PFSK-1 (cell line): ENCODE results near the gene HSF5.

Experiments
- FOXP2 ChIP-seq: optimal IDR thresholded peaks from 2 replicates; pipeline ENCODE3; 2011; ENCODE audit warnings: borderline replicate concordance, control low read depth, inconsistent platforms; ENCODE audit not compliant: insufficient read depth; ENCODE audit errors: extremely low read length, extremely low read depth
- POLR2AphosphoS5 ChIP-seq: IDR thresholded peaks from 2 replicates; pipeline ENCODE4 v1.6.1; 2012; ENCODE audit warnings: low read depth, mild to moderate bottlenecking, control low read depth, low read length, moderate library complexity
- SIN3A ChIP-seq: IDR thresholded peaks from 2 replicates; pipeline ENCODE4 v1.6.1; 2012; ENCODE audit warnings: mild to moderate bottlenecking, low read length, moderate library complexity, borderline replicate concordance; ENCODE audit not compliant: insufficient read depth
- TAF1 ChIP-seq: IDR thresholded peaks from 2 replicates; pipeline ENCODE4 v1.6.1; 2012; ENCODE audit warnings: low read length, control low read depth, borderline replicate concordance; ENCODE audit not compliant: insufficient read depth
- TF ChIP-seq, protein P1 (sequence below), 2 experiments: IDR thresholded peaks; 2 replicates each; pipeline versions ENCODE4 v1.6.1 to v1.8.0; 2011 to 2012; ENCODE audit warnings: low read depth in 2 of 2, low read length in 2 of 2, control low read depth in 1 of 2, inconsistent platforms in 1 of 2, mild to moderate bottlenecking in 1 of 2, moderate library complexity in 1 of 2; ENCODE audit not compliant: insufficient read depth in 1 of 2

The HSF5 gene

DNA sequence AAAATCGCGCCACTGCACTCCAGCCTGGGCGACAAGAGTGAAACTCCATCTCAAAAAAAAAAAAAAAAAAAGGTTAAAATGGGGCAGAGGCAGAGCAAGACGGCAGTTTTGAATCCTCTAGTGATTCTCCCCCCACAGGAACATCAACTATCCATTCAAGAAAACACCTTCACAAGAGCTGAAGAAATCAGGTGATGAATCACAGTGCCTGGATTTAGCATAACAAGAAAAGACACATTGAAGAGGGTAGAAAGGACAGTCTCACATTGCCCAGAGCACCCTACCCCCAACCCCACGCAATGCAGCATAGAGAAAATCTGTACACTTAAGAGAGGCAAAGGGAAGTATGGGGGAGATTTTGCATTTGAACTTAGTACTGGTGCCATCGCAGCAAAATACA, 42.1 kb downstream of the HSF5 start:
- TF ChIP-seq FOXP2: no peak
- TF ChIP-seq, protein P1, sequence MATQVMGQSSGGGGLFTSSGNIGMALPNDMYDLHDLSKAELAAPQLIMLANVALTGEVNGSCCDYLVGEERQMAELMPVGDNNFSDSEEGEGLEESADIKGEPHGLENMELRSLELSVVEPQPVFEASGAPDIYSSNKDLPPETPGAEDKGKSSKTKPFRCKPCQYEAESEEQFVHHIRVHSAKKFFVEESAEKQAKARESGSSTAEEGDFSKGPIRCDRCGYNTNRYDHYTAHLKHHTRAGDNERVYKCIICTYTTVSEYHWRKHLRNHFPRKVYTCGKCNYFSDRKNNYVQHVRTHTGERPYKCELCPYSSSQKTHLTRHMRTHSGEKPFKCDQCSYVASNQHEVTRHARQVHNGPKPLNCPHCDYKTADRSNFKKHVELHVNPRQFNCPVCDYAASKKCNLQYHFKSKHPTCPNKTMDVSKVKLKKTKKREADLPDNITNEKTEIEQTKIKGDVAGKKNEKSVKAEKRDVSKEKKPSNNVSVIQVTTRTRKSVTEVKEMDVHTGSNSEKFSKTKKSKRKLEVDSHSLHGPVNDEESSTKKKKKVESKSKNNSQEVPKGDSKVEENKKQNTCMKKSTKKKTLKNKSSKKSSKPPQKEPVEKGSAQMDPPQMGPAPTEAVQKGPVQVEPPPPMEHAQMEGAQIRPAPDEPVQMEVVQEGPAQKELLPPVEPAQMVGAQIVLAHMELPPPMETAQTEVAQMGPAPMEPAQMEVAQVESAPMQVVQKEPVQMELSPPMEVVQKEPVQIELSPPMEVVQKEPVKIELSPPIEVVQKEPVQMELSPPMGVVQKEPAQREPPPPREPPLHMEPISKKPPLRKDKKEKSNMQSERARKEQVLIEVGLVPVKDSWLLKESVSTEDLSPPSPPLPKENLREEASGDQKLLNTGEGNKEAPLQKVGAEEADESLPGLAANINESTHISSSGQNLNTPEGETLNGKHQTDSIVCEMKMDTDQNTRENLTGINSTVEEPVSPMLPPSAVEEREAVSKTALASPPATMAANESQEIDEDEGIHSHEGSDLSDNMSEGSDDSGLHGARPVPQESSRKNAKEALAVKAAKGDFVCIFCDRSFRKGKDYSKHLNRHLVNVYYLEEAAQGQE (IDR thresholded peaks at IDR 0.05; ENCODE audit: insufficient read depth in 1 of 2, low read depth in 2 of 2, low read length in 2 of 2): no peak
- TF ChIP-seq TAF1: no peak
- TF ChIP-seq SIN3A: no peak

DNA sequence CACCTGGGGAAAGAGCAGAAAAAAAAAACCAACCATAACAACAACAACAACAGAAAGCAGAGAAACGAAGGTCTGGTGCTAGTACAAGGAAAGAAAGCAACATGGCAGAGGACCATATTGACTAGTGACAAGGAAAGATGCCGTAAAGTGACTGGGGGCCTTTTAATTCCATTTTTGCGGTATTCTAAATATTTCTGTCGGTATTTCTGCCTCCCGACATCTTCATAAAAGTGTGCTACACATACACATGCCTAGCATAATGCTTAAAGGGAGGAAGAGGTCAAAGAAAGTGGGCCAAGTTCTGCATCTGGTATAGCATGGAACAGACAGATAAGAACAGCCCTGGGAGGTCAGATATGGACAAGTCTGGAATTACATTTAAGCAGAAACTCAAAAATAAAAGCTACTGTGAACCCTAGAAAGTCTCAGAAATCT, 51.4 kb downstream of the HSF5 start:
- TF ChIP-seq, protein P1 (IDR thresholded peaks at IDR 0.05; ENCODE audit: insufficient read depth in 1 of 2, low read depth in 2 of 2, low read length in 2 of 2): no peak
- no peak for TF ChIP-seq TAF1
- TF ChIP-seq POLR2AphosphoS5: no peak
- TF ChIP-seq SIN3A: no peak
- TF ChIP-seq FOXP2: no peak

DNA sequence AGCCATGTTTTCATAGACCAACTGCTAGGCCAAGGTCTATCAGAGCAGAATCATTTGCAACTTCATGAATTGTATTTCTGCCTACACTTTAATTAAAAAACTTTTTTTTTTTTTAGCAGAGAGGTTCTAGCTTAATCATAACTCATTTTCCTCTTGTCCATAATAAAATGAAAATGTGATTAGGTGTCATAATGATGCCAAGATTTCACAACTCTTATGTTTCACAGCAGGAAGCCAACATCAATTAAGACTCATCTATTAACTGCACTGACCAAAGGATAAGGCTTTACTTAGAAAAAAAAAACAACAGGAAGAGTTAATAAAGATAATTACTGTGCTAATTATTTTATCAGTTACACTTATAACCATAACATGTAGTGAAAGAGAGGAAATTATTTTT, 52.0 kb downstream of the HSF5 start:
- TF ChIP-seq, protein P1 (IDR thresholded peaks at IDR 0.05; ENCODE audit: insufficient read depth in 1 of 2, low read depth in 2 of 2, low read length in 2 of 2): no peak
- TF ChIP-seq FOXP2: no peak
- TF ChIP-seq TAF1: no peak
- no peak for TF ChIP-seq SIN3A
- TF ChIP-seq POLR2AphosphoS5: no peak

DNA sequence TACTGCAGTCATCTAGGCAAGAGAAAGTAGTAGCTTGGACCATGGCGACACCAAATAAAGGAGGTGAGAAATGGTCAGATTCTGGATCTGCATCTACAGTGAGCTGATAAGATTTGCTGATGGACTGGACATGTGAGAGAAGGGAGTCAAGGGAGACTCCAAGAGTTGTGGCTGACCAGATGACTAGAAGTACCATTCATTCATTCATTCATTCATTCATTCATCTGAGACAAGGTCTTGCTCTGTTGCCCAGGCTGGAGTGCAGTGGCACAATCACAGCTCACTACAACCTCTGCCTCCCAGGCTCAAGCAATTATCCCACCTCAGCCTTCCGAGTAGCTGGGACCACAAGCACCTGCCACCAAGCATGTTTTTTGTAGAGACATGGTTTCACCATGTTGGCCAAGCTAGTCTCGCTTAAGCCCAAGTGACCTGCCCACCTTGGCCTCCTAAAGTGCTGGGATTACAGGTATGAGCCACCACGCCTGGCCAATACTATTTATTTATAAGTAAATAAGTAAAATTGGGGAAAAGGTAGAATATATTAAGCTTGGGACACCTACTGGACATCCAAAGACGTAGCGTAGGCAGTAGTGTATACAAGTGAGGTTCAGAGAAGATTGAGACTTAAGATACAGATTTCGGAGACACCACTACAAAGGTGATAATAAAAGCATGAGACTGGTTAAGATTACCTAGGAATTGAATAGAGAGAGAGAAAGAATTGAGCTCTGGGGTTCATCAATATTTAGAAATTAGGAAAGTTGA, 55.2 kb downstream of the HSF5 start:
- TF ChIP-seq TAF1 (no peak), POLR2AphosphoS5 (no peak), FOXP2 (no peak), SIN3A (no peak)
- TF ChIP-seq, protein P1 (IDR thresholded peaks at IDR 0.05; ENCODE audit: insufficient read depth in 1 of 2, low read depth in 2 of 2, low read length in 2 of 2): no peak
